ENCODE results near the gene VDAC1.

The VDAC1 gene

GRCh38 chr5:133924221-133924920 is 80.4 kb downstream of the VDAC1 start:
- DNase-seq = no peak

DNA sequence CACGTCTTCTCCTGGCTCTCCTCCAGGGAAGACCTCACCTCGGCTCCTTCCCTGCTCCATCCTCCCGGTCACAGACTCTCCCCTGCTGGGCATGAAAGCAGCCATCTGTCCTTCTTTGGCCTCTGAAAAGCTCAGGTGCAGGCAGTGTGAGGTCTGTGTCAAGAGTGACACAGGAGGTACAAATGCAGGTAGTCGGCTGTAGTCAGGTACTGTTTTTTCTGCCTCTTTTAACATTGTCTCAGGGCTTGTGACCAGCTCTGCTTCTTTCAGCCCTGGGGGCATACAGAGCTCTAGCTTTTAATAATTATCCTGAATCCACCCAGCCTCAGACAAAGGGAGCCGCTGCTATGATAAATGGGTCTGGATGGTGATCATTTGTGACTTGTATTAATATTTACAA is 82.8 kb downstream of the VDAC1 start:
- DNase-seq = no peak
